Measurements from ENCODE around the gene KIF21A.
A peak's percentile ranks its signal among the peaks of the same experiment; 100 is the strongest.

The KIF21A gene

GRCh38 chr12:39435531-39435930 is 7.4 kb downstream of the KIF21A start:
- DNase-seq (ENCODE audit: low read depth): no peak

GRCh38 chr12:39431797-39432196 is 11.1 kb downstream of the KIF21A start:
- DNase-seq (ENCODE audit: low read depth): no peak

GRCh38 chr12:39431002-39431796 is 11.7 kb downstream of the KIF21A start:
- no peak for DNase-seq (ENCODE audit: low read depth)

GRCh38 chr12:39429809-39430208 is 13.1 kb downstream of the KIF21A start:
- DNase-seq (ENCODE audit: low read depth): no peak

GRCh38 chr12:39427360-39427808 is 15.5 kb downstream of the KIF21A start:
- DNase-seq (ENCODE audit: low read depth): no peak

GRCh38 chr12:39426636-39427240 is 16.2 kb downstream of the KIF21A start:
- peak; percentile 49 for DNase-seq (ENCODE audit: low read depth)

GRCh38 chr12:39420043-39420442 is 22.9 kb downstream of the KIF21A start:
- no peak for DNase-seq (ENCODE audit: low read depth)

GRCh38 chr12:39419471-39419870 is 23.4 kb downstream of the KIF21A start:
- no peak for DNase-seq (ENCODE audit: low read depth)

- DNase-seq (ENCODE audit: low read depth): no peak
These were observed 25.0 kb downstream of the KIF21A start for GRCh38 chr12:39417916-39418315.

- no peak for DNase-seq (ENCODE audit: low read depth)
These were observed 28.8 kb downstream of the KIF21A start for GRCh38 chr12:39413836-39414771.

- DNase-seq (ENCODE audit: low read depth): no peak
These were observed 30.7 kb downstream of the KIF21A start for GRCh38 chr12:39412210-39412609.

- no peak for DNase-seq (ENCODE audit: low read depth)
These were observed 36.7 kb downstream of the KIF21A start for GRCh38 chr12:39406262-39406661.

GRCh38 chr12:39405580-39405979 is 37.3 kb downstream of the KIF21A start:
- no peak for DNase-seq (ENCODE audit: low read depth)

- no peak for DNase-seq (ENCODE audit: low read depth)
These were observed 38.9 kb downstream of the KIF21A start for GRCh38 chr12:39404000-39404399.

GRCh38 chr12:39403376-39403775 is 39.5 kb downstream of the KIF21A start:
- DNase-seq (ENCODE audit: low read depth): no peak

- DNase-seq (ENCODE audit: low read depth): peak; percentile 4
These were observed 40.0 kb downstream of the KIF21A start for GRCh38 chr12:39402922-39403321.

- DNase-seq (ENCODE audit: low read depth): no peak
These were observed 41.5 kb downstream of the KIF21A start for GRCh38 chr12:39401459-39401858.

GRCh38 chr12:39395866-39396265 is 47.1 kb downstream of the KIF21A start:
- DNase-seq (ENCODE audit: low read depth): no peak

GRCh38 chr12:39393890-39394289 is 49.0 kb downstream of the KIF21A start:
- DNase-seq (ENCODE audit: low read depth): no peak

- no peak for DNase-seq (ENCODE audit: low read depth)
These were observed 49.7 kb downstream of the KIF21A start for GRCh38 chr12:39393179-39393578.

- DNase-seq (ENCODE audit: low read depth): no peak
These were observed 50.6 kb downstream of the KIF21A start for GRCh38 chr12:39392154-39392925.

- DNase-seq (ENCODE audit: low read depth): no peak
These were observed 52.2 kb downstream of the KIF21A start for GRCh38 chr12:39390752-39391151.

Measured in HS-5 (cell line).